IPS-NIHi11 (cell line): ENCODE data around the gene BUD23.
A peak's percentile ranks its signal among the peaks of the same experiment; 100 is the strongest.
"Not testable (repeated sequence)": the region's sequence is repeated elsewhere in the genome, so short reads cannot be mapped to it uniquely, and the experiment has no call there.

Experiments used
- DNase-seq: peaks from one replicate; pipeline ENCODE4 v3.0.0; 2012; ENCODE audit warnings: mixed read lengths, low spot score

The BUD23 gene

DNA sequence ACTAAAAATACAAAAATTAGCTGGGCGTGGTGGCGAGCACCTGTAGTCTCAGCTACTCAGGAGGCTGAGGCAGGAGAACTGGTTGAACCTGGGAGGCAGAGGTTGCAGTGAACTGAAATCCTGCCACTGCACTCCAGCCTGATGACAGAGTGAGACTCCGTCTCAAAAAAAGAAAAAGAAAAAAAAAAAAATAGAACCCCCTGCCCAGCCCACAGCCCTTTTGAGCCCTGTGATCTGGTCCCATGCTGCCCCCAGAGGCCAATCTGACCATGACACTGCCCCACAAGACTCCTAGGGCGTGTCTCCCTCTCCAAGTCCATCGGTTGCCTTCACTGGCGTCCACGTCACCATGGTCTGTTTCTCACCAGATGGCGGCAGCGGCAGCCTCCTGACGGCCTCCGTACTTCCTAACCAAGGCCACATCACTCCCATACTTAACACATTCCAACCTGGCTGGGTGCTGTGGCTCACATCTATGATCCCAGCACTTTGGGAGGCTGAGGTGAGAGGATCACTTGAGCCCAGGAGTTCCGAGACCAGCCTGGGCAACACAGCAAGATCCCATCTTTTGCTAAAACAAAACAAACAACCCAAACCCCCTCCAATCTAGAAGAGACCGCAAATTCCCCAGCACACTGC, 18.1 kb downstream of the BUD23 start:
- DNase-seq, result peak; percentile 87

GRCh38 chr7:73702226-73702625, 18.8 kb downstream of the BUD23 start:
- DNase-seq, result no peak

DNA sequence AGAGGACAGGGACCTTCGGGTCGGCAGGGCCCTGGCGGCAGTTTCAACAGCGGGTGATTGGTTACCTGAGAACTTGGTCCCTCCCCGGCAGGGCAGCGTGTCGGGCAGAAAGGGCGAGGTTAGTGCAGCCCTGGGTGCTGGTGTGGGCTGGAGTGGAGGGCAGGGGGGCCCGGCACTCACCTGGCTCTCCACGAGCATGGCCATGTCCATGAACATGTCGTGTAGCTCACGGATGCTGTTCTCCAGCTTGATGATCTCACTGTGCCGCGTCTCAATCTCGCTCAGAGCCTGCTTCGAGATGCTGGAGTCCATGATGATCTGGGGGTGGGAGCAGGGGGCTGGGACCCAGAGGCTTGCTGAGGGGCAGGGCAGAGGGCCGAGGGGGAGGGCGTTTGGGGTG, 19.3 kb downstream of the BUD23 start:
- no peak for DNase-seq

GRCh38 chr7:73703225-73703624, 19.8 kb downstream of the BUD23 start:
- DNase-seq, result no peak

GRCh38 chr7:73703757-73704639, 20.6 kb downstream of the BUD23 start:
- peak; percentile 96 for DNase-seq

GRCh38 chr7:73704640-73705550, 21.5 kb downstream of the BUD23 start:
- DNase-seq, result no peak

DNA sequence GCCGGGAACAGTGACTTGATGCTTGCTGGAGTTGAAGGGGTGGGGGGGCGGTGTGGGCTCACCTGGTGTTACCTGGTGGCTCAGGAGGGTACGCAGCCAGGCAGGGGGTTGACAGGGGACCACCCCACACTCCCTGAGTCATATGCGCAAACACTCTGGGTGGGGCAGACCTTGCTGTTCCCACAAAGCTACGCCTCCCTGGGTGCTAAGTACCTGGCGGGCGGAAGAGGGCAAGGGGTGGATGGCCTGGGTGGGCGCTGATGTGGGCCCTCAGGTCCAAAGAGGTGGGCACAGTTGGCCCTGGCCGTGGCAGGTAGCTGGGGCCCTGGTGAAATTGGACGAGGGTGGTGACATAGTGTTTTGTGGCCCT, 22.1 kb downstream of the BUD23 start:
- DNase-seq, result no peak

GRCh38 chr7:73706126-73707044, 23.0 kb downstream of the BUD23 start:
- no peak for DNase-seq

DNA sequence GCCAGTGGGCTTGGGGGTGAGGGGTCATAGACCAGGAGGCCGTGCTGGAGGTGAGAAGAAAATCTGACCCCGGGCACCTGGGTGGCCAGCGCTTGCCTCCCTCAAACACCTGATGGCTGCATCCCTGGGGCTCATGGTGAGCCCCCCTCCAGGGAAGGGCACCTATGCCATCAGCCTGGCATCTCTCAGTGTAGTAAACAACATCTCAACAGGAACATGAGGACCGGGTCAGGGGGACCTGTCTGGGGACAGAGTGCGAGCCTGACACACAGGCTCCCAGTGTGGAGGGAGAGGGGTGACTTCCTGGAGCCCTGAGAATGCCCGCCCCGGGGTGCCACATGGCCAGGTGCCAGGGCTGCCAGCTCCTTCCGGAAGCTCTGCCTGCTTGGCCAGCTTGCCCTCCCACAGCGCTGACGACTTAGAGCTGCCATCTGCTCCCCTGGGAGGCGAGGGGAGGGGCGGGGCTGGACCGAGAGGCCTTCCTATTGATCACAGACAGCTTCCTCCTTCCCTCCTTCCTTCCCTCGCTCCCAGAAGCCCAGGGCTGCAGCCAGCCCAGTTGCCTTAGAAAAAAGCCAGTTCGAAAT, 23.7 kb downstream of the BUD23 start:
- no peak for DNase-seq

- DNase-seq, result no peak
Observed at GRCh38 chr7:73708961-73709549, 25.7 kb downstream of the BUD23 start.

DNA sequence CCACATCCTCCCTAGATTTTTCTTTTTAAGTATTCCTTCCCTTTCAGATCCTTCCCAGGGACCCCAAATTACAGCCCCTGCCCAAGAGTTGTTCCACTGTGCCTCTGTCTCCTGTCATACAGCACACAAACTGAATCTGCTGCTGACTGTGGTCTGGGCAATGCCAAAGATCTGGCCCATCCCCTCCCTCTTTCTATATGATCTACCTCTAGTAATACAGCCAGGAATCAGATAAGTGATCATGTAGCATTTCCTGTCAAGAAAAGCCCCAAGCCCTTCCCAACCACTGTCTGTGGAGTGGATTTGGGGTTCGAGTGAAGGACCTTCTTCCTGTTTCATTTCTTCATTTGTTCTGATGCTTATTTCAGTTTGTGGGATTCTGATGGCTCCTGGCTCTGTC, 29.4 kb downstream of the BUD23 start:
- DNase-seq, result no peak

- not testable (repeated sequence) for DNase-seq
Observed at GRCh38 chr7:73713319-73713718, 29.9 kb downstream of the BUD23 start.

GRCh38 chr7:73715648-73716317, 32.4 kb downstream of the BUD23 start:
- no peak for DNase-seq

DNA sequence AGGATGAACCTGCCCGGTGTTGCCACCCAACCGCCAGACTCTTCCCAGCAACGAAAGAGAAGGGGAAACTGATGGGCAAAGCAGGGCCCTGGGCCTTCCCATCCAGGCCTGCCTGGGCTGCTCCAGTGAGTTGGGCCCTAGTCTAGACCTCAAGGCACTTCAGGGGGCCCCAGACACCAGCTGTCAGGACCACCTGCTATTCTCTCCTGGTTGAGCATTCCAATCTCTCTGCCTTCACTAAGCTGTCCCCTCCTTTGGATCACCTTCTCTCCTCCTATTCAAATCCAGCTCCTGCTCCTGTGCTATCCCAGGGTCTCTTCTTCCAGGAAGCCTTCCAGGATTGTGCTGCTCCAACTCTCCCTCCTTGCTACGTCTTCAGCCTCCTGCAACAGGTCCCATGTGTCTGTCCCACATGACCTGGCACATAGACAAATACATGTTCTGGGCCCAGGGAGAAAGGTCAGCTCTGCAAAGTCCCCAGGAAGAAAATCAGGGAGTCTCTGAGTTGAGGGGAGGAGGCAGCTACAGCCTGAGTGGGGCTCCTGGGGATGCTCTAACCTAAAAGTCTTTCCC, 33.0 kb downstream of the BUD23 start:
- no peak for DNase-seq

- DNase-seq, result no peak
Observed at GRCh38 chr7:73717025-73717807, 33.8 kb downstream of the BUD23 start.

DNA sequence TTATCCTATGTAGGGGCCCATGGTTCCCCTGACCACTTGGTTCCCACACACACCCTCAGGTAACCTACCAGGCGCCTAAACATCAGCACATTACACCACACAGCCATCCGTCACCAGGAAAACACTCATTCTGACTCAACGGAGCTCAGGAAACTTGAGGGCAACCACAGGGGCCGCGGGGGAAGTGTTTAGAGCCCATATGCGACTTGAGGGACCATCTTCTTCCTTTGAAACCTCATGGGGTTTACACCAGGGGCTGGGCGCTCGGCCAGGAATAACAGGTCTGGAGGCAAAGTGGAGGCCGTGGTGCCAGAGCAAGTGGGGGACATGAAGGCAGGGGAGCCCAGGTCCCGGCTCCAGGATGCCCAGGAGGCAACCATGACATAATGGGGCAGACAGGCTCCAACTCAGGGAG, 34.6 kb downstream of the BUD23 start:
- DNase-seq, result no peak

GRCh38 chr7:73718438-73718881, 35.1 kb downstream of the BUD23 start:
- DNase-seq, result no peak

DNA sequence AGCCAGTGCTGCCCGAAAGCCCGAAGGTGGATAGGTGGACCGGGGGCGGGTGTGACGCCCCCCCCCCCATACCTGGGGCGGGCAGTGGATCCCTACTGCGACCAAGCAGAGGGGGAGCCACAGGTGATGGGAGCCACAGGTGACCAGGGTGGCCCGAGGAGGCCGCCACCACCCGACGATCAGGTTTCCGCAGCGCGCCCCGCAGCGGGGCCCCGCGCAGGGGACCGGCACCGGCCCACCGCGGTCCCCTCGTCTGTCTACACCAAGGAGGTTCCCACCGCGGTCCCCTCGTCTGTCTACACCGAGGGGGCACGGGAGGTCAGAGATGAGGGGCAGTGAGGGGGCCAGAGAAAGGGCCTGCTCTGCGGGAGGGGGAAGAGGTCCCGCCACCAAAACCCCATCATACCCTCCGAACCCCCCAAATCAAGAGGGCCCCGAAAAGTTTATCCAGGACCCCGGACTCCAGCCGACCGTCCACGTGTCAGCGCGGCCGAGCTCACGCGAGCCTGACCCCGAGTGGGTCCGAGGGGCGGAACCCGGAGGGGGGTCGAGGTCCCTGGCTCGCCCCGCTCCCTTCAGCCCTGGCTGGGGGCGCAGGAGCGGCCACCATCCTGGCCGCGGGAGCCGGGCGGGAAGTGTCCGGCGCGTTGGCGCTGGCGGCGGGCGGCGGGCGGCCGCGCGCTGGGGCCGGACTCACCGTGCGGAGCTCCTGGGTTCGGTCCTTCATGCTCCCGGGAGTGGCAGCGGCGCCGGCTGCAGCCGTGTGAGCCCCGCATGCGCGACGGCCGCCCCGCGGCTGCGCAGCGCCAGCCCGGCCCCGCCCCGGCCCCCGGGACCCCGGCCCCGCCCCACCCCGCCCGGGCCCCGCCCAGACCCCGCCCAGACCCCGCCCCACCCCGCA, 35.8 kb downstream of the BUD23 start, which contains the start of gene STX1A:
TSS of gene STX1A (minus strand) at position 765 of the 901 bp plus-strand sequence. CDS start at position 727, 38 bp downstream.
- DNase-seq, result peak; percentile 98
